NAMALWA (cell line): Measurements from ENCODE around the gene FUT3.
A peak's percentile ranks its signal among the peaks of the same experiment; 100 is the strongest.
"Not testable (repeated sequence)": the region's sequence is repeated elsewhere in the genome, so short reads cannot be mapped to it uniquely, and the experiment has no call there.

Experiments used
- DNase-seq: peaks from one replicate; pipeline ENCODE4 v3.0.0-alpha.2; 2015; ENCODE audit warnings: low spot score

Gene FUT3

DNA sequence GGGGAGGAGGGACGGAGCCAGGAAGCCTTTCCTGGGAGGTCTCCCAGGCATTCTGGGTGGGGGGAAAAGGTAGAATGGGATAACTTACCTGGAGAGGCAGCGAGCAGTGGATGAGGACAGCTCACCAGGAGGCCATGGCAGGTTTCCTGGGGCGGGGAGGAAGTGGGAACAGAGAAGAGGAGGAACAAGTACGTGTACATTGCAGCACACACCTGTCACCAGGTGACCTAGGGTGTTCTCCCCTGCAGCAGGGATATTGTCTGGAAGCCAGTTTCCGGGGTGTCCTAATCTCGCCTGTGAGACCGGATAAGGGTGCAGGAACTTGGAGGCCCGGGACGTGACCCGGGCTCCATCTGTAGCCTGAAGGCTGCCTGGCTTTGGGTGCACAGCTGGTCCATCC is at the start of gene FUT3:
TSS of gene FUT3 (minus strand) at position 148 of the 400 bp plus-strand sequence.
- DNase-seq, result no peak

DNA sequence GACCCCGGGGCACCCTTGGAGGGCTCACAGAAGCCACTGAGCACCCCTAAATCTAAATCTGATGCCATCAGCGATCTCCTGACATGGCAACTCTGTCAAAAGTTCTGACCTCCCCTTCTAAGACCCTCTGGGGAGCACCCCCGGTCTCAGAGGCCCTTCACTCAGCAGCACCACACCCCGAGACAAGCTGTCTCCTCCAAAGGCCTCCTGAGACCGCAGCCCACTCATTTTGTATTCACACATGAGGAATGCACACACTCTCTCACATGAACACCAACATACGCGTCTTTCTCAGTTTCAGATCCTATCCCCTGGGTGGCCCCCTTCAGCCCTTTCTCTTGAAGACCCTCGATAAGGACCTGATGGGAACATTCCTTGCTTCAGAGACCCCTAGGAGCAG is 49.7 kb upstream of the FUT3 start:
- no peak for DNase-seq

DNA sequence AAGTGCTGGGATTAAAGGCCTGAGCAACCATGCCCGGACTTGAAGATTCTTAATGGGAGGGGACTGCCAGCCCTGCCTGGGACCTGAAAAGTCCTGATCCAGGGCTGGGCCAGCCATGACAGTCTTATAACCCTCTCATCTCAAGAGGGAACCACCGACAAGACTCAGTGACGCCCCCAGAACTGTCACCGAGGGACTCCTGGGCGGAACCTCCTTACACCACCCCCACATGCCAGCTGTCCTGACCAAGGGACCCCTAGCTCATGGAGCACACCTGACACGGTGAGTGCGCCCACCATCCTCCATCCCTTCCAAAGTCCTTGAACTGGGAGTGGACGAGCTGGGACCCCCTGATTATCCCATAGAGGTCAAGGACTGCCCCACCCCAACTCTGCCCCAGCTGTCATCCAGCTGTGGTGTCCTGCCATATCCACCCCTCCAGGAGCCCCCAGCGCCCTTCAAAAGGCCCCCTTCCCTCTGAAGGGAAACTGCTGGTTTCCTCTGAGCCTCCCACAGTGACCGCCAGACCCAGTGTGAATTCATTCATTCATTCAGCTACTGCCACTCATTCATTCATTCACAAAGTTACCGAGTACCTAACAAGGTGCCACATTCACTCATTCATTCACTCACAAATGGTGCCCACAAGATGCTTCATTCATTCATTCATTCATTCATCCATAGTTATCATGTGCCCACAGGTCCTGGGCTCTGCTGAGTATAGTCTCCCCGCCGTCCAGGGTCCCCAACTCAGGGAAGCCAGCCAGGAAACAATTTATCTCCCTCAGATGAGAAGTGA is 48.7 kb upstream of the FUT3 start:
- DNase-seq, result no peak

DNA sequence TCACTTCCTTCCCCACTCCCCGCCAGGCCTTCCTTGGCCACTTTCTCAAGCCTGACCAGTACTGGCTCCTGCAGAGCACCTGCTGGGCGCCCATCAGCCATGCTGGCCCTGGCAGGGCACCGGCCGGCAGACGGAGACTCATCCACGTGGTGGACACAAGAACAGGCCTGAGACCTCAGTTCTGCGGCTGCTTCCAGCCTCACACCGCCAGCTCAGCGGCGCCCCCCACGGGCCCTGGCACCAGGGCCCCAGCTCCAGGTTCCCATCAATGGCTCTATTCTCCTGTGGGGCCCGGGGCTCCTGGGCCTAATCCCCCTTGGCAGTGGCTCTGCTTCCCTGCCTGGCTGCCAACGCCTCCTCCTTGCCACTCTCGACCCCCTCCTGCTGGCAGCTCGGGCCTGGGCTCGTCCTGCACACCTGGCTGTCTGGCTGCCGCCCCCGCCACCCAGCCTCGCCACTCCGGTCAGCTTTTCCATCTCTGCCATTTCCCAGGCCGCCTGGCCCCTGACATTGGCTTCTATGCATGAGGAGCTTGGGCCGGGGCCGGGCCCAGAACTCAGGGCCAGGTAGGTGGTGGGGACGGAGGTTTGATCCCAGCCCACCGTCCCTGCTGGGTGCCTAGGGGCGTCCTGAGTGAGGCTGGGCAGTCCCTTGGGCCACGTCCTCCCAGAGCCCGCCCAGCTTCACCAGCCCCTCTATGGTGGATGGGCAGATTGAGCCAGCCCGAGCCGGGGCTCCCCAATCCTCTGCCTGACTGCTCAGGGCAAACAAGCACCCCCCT is 46.1 kb upstream of the FUT3 start:
- no peak for DNase-seq

DNA sequence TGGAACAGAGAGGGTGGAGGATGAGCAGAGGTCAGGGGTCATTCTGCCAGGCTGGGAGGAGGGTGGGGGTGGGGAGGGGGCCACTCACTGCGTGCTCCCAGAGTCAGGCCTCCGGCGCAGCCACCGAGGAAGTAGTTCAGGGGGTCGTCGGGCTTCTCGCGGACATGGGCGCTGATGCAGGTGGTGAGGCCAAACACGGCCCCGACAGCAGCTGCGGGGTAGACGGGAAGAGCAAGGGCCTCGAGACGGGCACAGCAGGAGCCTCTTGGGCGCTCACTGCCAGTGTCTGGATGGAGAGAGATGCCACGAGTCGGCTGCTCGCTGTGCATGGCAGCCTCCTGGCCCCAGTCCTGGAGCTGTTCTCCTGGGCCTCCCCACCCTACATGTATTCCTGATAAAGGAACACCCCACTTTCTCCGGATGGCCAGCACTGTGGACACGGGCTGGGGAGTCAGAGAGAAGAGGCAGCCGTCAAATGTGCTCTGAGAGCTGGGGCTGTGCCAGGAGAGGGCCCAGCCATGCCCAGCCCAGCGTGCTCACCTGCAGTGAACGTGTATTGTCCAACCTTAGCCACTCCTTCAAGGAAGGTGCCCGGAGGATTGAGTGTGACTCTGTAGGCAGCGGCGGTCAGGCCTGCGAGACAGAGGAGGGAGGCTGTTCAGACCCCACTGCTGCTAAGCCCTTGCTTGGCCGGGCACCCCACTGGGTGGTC is 45.3 kb upstream of the FUT3 start:
- no peak for DNase-seq

DNA sequence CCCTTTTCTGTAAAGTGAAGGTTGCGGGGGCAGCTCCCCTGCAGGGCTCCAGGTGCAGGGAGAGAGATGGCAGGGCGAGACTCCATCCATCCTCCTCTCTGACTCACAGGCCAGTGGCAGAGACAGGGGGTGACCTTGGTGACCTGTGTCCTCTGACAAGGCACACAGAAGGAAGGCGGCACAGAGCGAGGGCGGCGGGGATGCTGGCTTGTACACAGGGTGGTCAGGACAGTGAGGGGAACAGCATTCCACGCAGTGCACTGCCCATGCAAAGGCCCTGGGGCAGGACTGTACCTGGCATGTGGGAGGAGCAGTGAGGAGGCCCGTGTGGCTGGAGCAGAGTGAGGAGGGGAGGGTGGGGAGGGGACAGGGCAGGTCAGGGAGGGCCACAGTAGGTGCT is 44.6 kb upstream of the FUT3 start:
- DNase-seq, result no peak

DNA sequence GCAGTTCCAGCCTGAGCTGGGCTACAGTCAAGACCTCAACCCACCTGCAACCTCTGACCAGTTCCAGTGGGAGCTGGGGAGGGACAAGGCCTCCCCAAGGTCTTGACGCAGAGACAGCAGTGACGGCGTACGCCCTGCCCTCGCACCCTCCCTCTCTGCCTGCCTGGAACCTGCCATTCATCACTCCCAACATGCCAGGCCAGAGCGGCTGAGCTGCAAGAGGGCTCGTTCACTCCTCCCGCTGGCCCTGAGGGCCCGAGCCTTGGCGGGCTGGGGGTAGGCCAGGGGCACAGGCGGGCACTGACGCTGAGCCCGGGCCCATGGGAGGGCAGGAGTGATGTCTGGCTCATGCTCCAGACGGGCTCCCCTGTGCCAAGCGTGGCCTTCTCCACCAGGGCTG is 44.2 kb upstream of the FUT3 start:
- DNase-seq, result no peak

DNA sequence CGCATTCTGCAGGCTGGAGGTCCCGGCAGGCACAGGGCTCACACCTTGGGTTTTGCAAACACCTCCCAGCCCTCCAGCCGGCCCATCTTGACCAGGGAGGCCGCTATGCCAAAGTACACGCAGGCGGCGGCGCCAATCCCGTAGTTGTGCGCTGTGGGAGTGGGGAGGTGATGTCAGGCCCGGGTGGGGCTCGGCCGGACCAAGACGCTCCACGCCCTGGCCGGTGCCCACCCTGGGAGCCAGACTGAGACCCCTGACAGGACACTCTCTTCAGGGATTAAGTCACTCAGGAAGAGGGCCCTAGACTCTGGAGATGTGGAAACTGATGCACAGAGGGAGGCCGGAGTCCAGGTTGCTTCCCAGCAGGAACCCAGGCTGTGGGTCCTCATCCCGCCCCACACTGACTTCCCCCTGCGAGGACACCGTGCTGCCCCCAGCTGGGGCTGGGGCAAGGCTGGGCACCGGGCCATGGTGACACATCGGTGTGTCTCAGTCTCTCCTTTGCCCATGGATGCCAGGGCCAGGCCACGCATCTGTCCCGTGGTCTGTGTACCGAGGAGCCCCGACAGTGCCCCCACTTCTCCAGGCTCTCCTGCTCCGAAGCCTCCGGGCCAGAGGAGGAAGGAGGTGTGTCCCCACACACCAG is 43.6 kb upstream of the FUT3 start:
- DNase-seq, result no peak

DNA sequence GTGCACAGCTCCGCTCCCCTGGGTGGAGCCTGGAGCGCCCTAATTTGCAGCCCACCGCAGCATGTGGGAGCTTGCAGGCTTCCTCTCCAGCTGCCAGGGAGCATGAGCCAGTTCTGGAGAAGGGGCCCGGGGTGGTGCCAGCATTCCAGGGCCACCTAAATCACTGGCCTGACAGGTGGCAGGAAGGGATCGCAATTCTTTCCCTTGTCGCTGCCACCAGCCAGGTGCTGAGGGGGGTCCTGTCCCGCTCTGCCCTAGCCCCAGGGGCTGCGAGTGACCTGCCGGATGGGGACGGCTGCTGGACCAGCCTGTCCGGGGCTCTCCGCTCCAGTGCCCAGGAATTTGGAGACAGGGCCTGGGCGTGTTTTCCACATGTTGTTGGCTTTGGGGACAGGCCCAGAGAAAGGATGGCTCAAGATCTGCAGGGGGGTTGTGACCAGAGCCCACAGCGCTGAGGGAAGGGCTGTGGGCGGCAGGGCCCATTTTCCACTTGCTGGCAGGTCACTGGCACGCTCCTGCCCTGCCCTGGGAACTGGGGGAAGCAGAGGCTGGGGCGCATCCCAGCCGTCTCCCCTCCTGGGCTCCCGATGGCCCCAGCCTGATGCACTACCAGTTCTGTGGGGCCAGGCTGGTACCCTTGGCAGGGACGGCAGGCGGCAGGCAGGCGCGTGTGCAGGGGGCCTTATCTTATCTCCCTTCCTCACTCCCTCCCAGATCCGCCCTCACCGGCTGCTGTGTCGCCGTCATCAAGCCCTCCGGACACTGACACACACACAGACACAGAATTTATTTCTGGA is 42.9 kb upstream of the FUT3 start:
- DNase-seq, result no peak

DNA sequence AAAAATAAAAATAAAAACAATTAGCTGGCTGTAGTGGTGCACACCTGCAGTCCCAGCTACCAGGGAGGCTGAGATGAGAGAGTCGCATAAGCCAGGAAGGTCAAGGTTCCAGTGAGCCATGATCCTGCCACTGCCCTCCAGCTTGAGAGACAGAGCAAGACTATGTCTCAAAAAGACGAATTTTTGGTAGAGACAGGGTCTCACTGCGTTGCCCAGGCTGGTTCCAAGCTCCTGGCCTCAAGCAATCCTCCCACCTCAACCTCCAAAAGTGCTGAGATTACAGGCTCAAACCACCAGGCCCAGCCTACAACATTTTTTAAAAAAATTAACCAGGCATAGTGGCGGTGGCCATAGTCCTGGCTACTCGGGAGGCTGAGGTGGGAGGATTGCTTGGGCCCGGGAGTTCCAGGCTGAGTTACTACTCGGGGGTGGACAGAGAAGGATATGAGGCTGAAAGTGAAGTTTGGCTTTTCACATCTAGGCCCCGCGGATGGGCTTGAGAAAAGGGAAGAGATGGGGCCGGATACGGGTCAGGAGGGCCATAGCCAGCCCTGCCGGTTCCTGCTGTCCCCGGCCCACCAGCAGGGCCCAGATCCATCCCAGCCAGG is 42.2 kb upstream of the FUT3 start:
- no peak for DNase-seq

DNA sequence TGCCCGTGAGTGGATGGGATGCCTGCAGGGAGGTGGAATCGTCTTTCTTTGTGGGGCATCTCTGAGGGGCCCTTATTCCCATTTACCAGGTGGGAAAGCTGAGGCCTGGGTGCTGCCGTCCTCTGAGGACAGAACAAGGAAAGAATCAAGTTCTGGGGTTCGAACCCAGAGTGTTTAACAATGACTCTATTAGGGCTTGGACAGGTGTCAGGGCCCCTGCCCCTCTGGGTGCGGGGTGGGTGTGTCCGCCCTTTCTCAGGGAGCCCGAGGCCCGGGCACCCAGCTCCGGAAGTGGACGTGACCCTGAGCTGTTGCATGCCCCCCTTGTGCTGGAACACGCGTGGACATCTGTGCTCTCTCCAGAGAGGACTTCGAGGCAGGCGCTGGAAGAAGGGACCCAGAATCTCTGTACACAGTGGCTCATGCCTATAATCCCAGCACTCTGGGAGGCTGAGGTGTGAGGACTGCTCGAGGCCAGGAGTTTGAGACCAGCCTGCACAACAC is 41.6 kb upstream of the FUT3 start:
- DNase-seq, result no peak

DNA sequence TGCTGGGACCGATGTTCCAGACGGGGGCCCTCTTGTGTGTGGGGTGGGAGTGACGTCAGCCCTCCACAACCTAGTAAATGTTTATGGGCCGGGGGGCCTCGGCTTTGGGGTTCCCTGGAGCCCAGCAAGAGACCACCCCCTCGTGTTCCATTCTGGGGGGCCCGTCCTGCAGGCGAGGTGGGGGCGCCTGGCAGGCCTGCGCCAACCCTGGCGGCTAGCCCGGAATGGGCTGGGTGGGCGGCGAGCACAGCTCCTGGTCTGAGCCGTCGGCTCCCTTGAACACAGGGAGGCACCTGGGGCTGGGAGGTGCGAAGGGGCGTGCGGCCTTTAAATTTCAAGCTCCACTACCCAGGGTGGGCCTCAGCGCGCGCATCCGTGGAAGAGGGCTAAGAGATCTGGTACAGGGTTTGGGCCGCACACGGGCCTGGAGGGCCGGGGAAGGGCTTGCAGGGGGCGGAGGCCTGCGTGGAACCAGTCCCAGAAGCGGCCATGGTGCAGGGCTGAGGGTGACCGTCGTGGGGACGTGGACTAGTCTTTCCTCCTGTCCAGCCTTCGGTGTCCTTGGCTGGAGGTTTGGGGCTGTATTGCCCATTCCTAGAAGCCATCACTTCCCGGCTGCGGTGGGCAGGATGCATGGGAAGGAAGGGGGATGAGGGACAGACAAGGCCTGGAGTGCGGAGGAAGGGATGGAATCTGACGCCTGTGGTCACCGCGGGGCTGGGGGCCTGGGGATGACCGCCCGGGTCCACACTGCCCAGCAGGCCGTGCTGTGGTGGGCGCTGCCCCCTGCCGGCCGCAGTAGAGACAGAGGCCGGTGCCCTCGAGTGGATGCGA is 40.9 kb upstream of the FUT3 start:
- no peak for DNase-seq

DNA sequence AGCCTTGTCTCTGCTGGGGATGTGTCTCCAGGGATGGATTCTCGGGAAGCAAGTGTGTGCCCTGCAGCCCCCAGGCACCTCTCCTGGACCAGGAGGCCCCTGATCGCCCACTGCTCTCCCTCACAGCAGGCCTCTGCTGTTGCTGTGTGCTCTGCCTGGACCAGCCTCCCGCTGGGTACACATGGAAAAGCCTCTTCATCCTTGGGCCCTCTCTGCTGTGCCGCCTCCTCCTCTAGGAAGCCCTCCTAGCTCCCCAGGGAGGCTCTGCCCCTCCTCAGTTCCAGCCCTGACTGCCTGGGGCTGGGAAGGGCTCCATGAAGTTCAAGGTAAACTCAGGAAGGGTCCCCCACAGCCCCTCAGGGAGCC is 40.3 kb upstream of the FUT3 start:
- DNase-seq, result no peak

DNA sequence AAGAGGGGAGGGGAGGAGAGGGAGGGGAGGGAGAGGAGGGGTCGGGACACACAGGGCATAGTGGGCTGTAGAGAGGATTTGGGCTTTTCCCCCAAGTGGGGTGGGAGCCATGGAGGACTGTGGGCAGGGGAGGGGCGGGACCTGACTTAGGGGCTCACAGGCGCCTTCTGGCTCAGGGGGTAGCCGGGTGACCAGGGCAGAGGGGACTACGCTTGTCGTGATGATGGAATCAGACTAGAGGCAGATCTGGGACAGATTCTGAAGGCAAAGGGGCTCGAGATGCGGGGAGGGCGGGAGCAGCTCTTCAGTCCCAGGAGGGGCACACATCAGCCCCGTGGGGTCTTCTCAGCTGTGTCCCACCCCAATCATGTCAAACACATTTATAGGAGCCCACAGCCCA is 38.9 kb upstream of the FUT3 start:
- DNase-seq, result no peak

DNA sequence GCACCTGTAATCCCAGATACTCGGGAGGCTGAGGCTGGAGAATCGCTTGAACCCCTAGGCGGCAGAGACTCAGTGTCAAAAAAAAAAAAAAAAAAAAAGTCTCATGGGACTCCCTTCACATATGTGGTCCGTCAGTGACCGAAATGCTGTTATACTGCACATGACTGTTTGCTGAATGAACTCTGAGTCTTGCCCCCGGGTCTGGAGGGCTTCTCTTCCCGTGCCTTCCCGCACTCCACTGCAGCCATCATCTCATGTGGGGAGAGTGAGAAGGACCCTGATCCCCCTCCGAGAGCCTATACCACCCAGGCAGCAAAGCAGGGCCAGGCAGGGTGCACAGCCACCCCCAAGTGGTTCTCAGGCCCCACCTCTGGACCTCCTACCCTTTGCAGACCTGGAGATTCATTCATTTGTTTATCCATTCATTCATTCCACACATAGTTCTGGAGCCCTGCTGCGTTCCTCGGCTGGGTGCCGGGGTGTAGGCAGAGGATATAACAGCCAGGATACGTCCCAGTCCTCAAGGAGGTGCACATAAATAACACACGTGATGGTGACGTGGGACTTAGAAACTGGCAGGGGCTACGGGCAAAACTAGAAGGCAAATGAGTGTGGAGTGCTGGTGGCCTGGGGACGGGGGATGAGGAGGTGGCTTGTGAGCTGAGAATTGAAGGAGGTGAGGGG is 38.2 kb upstream of the FUT3 start:
- DNase-seq, result no peak

DNA sequence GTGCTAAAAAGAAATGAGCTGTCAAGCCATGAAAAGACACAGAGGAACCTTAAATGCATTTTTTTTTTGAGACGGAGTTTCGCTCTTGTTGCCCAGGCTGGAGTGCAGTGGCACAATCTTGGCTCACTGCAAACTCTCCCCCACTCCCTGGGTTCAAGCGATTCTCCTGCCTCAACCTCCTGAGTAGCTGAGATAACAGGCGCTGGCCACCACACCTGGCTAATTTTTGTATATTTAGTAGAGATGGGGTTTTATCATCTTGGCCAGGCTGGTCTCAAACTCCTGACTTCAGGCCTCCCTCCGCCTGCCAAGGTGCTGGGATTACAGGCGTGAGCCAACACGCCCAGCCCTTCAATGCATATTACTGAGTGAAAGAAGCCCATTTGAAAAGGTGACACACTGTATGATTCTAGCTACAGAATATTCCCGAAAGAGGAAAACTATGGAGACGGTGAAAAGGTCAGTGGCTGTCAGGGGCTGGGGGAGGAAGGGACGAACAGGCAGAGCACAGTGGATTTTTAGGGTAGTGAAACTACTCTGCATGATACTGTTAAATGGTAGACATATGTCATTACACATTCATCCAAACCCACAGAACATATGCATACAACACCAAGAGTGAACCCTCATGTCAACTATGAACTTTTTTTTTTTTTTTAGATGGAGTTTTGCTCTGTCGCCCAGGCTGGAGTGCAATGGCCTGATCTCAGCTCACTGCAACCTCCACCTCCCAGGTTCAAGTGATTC is 33.0 kb upstream of the FUT3 start:
- DNase-seq, result peak; percentile 56

DNA sequence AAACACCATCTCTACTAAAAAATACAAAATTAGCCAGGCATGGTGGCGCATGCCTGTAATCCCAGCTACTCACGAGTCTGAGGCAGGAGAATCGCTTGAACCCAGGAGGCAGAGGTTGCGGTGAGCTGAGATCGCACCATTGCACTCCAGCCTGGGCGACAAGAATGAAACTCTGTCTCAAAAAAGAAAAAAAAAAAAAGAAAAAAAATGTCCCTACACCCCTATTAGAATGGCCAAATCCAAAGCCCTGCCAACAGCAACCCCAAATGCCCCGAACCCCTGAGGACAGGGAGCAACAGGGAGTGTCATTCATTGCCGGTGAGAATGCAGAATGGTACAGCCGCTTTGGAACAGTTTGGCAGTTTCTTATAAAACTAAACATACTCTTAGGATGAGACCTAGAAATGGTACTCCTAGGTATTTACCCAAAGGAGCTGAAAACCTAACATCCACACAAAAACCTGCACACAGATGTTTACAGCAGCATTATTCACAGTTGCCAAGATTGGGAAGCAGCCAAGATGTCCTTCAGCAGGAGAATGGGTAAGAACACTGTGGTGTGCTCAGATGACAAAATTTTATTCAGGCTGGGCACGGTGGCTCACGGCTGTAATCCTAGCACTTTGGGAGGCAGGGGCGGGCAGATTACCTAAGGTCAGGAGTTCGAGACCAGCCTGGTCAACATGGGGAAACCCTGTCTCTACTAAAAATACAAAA is 32.1 kb upstream of the FUT3 start:
- DNase-seq, result not testable (repeated sequence)

DNA sequence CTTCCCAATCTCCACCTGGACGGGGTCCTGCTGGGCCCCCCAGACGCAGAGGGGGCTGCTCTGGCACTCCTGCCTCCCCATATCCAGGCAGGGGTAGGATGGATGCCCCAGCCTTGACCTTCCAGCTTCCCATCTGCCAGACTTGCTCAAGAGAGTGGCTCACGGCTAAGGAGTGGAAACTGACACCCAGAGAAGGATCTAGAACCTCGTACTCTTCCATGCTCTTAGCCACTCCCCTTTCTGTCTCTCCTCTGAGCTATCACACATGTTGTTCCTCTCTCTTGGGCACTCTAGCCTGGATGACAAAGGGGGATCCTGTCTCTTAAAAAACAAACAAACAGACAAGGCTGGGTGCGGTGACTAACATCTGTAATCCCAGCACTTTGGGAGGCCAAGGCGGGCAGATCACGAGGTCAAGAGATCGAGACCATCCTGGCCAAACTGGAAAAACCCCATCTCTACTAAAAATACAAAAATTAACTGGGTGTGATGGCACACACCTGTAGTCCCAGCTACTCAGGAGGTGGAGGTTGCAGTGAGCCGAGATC is 31.2 kb upstream of the FUT3 start:
- DNase-seq, result no peak
